Ovary (tissue), 3 donors: ENCODE results near the gene CCDC167.

Experiments
- POLR2A ChIP-seq: fragments of 450-650 bp; IDR thresholded peaks from one replicate; pipeline ENCODE4 v1.6.1; 2017; ENCODE audit warnings: antibody characterized with exemption, mild to moderate bottlenecking, moderate library complexity
- TF ChIP-seq, protein P1 (sequence below), 3 donors: fragments of 450-650 bp in 2 of 3; fragments of 200-600 bp in 1 of 3; IDR thresholded peaks; one replicate each; pipeline versions ENCODE4 v1.5.1 to v1.8.0; 2016 to 2022; ENCODE audit warnings: antibody characterized with exemption in 3 of 3, mild to moderate bottlenecking in 1 of 3
- donor health status: DM: no; HTN: no; CAD: no.

DNA sequence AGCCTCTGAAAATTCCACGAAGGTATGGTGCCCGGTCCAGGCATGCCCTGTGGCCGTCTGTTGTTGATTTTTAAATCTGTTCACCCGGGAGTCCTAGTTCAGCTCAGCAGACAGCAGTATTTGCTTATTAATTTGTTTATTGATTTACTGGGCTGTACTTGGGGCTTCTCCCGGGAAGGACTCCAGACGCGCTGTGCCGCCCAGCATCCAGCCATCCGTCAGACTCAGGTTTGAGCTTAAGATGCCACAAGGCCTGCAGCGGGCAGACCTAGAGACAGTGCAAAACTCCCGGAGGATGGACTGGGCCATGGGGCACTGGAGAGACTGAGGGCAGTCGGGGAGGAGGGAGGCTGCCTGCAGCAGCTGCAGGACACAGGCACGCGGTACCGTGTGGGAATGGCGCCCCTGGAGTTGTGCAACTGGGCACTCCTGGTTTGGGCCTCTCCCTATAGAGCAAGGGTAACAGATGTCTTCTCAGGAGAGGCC, 17.3 kb upstream of the CCDC167 start:
- TF ChIP-seq, protein P1, sequence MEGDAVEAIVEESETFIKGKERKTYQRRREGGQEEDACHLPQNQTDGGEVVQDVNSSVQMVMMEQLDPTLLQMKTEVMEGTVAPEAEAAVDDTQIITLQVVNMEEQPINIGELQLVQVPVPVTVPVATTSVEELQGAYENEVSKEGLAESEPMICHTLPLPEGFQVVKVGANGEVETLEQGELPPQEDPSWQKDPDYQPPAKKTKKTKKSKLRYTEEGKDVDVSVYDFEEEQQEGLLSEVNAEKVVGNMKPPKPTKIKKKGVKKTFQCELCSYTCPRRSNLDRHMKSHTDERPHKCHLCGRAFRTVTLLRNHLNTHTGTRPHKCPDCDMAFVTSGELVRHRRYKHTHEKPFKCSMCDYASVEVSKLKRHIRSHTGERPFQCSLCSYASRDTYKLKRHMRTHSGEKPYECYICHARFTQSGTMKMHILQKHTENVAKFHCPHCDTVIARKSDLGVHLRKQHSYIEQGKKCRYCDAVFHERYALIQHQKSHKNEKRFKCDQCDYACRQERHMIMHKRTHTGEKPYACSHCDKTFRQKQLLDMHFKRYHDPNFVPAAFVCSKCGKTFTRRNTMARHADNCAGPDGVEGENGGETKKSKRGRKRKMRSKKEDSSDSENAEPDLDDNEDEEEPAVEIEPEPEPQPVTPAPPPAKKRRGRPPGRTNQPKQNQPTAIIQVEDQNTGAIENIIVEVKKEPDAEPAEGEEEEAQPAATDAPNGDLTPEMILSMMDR (IDR thresholded peaks at IDR 0.05): no peak
- no peak for TF ChIP-seq POLR2A
